Stimulated activated CD4-positive, alpha-beta T cell treated with anti-CD3 and anti-CD28 coated beads, Interleukin-2, amount 100 ng/mL, for 48 hours (primary cell): ENCODE measurements around the gene DAAM1.

Experiments
- DNase-seq, 2 donors: peaks; one replicate each; pipeline ENCODE4 v3.0.0-alpha.2; 2020

The DAAM1 gene

GRCh38 chr14:59389936-59390335, 201.5 kb downstream of the DAAM1 start:
- no peak for DNase-seq

GRCh38 chr14:59391388-59391787, 202.9 kb downstream of the DAAM1 start:
- DNase-seq: no peak

GRCh38 chr14:59394268-59394667, 205.8 kb downstream of the DAAM1 start:
- no peak for DNase-seq

GRCh38 chr14:59395672-59396071, 207.2 kb downstream of the DAAM1 start:
- DNase-seq: no peak

- no peak for DNase-seq
Observed at GRCh38 chr14:59398841-59399240, 210.4 kb downstream of the DAAM1 start.

- no peak for DNase-seq
Observed at GRCh38 chr14:59406454-59407245, 218.2 kb downstream of the DAAM1 start.

GRCh38 chr14:59407246-59408010, 219.0 kb downstream of the DAAM1 start:
- no peak for DNase-seq

GRCh38 chr14:59415836-59416602, 227.6 kb downstream of the DAAM1 start:
- DNase-seq: no peak

- DNase-seq: no peak
Observed at GRCh38 chr14:59417311-59417710, 228.8 kb downstream of the DAAM1 start.

GRCh38 chr14:59419303-59419702, 230.8 kb downstream of the DAAM1 start:
- no peak for DNase-seq
